OCI-LY1 (cell line): ENCODE data around the gene ZP1.

ENCODE experiments used
- CTCF ChIP-seq: fragments of 200-600 bp; sonication (generic), shearing (Covaris generic); IDR thresholded peaks from 2 replicates; pipeline ENCODE4 v1.5.1; 2017; ENCODE audit warnings: mild to moderate bottlenecking, antibody characterized with exemption, low read length, moderate library complexity, mixed read lengths
- EZH2 ChIP-seq: fragments of 200-600 bp; sonication (generic), shearing (Covaris generic); IDR thresholded peaks from 2 replicates; pipeline ENCODE4 v1.8.0; 2017; ENCODE audit warnings: borderline replicate concordance, mixed run types, mild to moderate bottlenecking, antibody characterized with exemption, low read length, moderate library complexity, mixed read lengths

DNA sequence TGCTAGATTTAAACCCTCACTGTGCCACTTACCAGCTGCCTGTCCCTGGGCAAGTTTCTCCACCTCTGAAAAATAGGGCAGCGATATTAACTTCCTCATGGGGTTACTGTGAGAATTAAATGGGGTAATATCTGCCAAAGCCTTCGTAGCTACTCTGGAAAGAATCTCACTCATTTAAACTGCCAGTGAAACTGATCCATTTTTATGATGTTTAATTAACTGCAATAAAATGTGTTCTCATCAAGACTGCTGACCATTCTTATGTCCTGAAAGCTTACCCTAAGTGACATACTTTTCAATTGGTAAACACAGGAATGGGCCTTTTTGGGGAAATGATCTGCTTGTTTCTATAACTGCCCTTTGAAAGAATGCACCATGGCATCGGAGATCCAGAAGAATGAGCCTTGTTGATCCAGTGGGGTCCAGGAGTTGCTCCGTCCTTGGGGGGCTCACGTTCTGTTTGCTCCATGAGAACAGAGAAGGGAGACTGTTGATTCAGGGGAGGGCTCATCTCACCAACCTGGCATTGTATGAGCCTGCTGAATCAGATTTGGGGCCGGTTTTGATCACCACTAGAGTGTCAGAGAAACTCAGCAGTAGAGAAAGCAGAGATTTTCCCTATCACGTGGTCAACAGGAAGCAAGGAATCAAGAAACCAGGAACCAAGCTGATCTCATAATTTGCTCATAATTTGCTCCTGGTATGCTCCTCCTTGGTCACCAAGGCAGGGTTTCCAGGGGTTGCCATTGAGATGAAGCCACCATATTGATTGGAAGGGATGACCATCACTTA is 32.4 kb upstream of the ZP1 start:
- TF ChIP-seq CTCF (no peak), EZH2 (no peak)
